Esophagus squamous epithelium (tissue), 5 donors: ENCODE measurements around the gene TBC1D5. TPM values are rescaled to one million over a fixed set of nuclear protein-coding genes. Genes with fewer than 3 reads are reported as not detected.
A peak's percentile ranks its signal among the peaks of the same experiment; 100 is the strongest.

Source experiments
- DNase-seq: peaks from one replicate; lab custom pipeline; 2025; lab: John Stamatoyannopoulos, UW
- H3K27ac ChIP-seq, 4 donors: fragments of 200-600 bp; sonication (generic); one replicate each; pipeline ENCODE4 v1.5.1; 2016 to 2019; ENCODE audit warnings: mild to moderate bottlenecking in 1 of 4
- H3K27me3 ChIP-seq, 4 donors: fragments of 200-600 bp; sonication (generic); 1 replicate in 3 of 4; 2 replicates in 1 of 4; pipeline versions ENCODE4 v1.5.1 to v1.6.0; 2017 to 2021; ENCODE audit warnings: antibody characterized with exemption in 1 of 4
- H3K36me3 ChIP-seq, 3 donors: fragments of 200-600 bp; sonication (generic); one replicate each; pipeline ENCODE4 v1.5.1; 2016 to 2019
- H3K4me1 ChIP-seq, 3 donors: fragments of 200-600 bp; sonication (generic); one replicate each; pipeline ENCODE4 v1.5.1; 2017 to 2019
- H3K4me3 ChIP-seq, 4 donors: fragments of 200-600 bp; sonication (generic); 1 replicate in 3 of 4; 2 replicates in 1 of 4; pipeline ENCODE4 v1.5.1; 2016 to 2019; ENCODE audit warnings: mild to moderate bottlenecking in 2 of 4, moderate library complexity in 1 of 4
- H3K9me3 ChIP-seq, 3 donors: fragments of 200-600 bp; sonication (generic); one replicate each; pipeline ENCODE4 v1.5.1; 2016 to 2019
- POLR2A ChIP-seq, 4 donors: fragments of 450-650 bp; IDR thresholded peaks; one replicate each; pipeline ENCODE4 v1.6.1; 2017; ENCODE audit warnings: antibody characterized with exemption in 4 of 4, mild to moderate bottlenecking in 4 of 4, moderate library complexity in 3 of 4
- WGBS, 2 donors: methylation state at CpG; one replicate each; pipeline ENCODE4 v1.1.5; 2018; 5-methylcytosine and 5-hydroxymethylcytosine counted together
- intact Hi-C: fragments of 100-400 bp; cut with DNase I; formaldehyde crosslinking; loops from one replicate; pipeline ENCODE4 v1.15.0; 2022
- total RNA-seq, 4 donors: library from RNA; depleted of rRNA; stranded (reverse); fragments of >200 nt; gene quantifications; one replicate each; pipeline ENCODE4 v1.1.0, GENCODE V29; 2016
- TF ChIP-seq, protein P1 (sequence below), 6 experiments: fragments of 450-650 bp in 4 of 6; fragments of 200-600 bp in 2 of 6; sonication (generic) in 2 of 6; IDR thresholded peaks; one replicate each; pipeline ENCODE4 v1.5.1; 2016 to 2019; ENCODE audit warnings: antibody characterized with exemption in 6 of 6, mild to moderate bottlenecking in 4 of 6, moderate library complexity in 4 of 6
- donor health status: DM: yes; HTN: yes; CAD: no.

Gene TBC1D5
- total RNA-seq, 4 donors from 2014 or later, result 32.8 to 56.1 (median 39.9) TPM

- intact Hi-C loops, result no loop called here
- no peak for DNase-seq
- H3K4me1 ChIP-seq, result peaks cover 0 to 20% (median 7%) of the 10 kb centered on the region in 3 donors
- H3K27ac ChIP-seq, result no peak overlapping the region
- no peaks in the 10 kb centered on the region for H3K27me3 ChIP-seq
- TF ChIP-seq, protein P1, sequence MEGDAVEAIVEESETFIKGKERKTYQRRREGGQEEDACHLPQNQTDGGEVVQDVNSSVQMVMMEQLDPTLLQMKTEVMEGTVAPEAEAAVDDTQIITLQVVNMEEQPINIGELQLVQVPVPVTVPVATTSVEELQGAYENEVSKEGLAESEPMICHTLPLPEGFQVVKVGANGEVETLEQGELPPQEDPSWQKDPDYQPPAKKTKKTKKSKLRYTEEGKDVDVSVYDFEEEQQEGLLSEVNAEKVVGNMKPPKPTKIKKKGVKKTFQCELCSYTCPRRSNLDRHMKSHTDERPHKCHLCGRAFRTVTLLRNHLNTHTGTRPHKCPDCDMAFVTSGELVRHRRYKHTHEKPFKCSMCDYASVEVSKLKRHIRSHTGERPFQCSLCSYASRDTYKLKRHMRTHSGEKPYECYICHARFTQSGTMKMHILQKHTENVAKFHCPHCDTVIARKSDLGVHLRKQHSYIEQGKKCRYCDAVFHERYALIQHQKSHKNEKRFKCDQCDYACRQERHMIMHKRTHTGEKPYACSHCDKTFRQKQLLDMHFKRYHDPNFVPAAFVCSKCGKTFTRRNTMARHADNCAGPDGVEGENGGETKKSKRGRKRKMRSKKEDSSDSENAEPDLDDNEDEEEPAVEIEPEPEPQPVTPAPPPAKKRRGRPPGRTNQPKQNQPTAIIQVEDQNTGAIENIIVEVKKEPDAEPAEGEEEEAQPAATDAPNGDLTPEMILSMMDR (IDR thresholded peaks at IDR 0.05), result no peak
- TF ChIP-seq POLR2A (IDR thresholded peaks at IDR 0.05), result no peak
- 78 to 85% methylated on average over 6 of the region's 6 CpGs for WGBS, 2 donors
- H3K4me3 ChIP-seq, result no peak overlapping the region
- H3K36me3 ChIP-seq, result no peaks in the 10 kb centered on the region
- H3K9me3 ChIP-seq, result no peaks in the 10 kb centered on the region
Observed at GRCh38 chr3:17747174-17747889, 4.9 kb upstream of the TBC1D5 start.

- Histone ChIP-seq H3K9me3 (no peaks in the 10 kb centered on the region), H3K4me3 (no peak overlapping the region), H3K27ac (no peak overlapping the region), H3K4me1 (peaks cover 0 to 27% (median 12%) of the 10 kb centered on the region in 3 donors), H3K27me3 (no peaks in the 10 kb centered on the region), H3K36me3 (no peaks in the 10 kb centered on the region)
- DNase-seq, result no peak
- TF ChIP-seq POLR2A (IDR thresholded peaks at IDR 0.05), result no peak
- TF ChIP-seq, protein P1 (IDR thresholded peaks at IDR 0.05), result no peak
- intact Hi-C loops, result no loop called here
- 68 to 74% methylated on average over 2 of the region's 2 CpGs for WGBS, 2 donors
Observed at GRCh38 chr3:17745894-17746293, 3.5 kb upstream of the TBC1D5 start.

DNA sequence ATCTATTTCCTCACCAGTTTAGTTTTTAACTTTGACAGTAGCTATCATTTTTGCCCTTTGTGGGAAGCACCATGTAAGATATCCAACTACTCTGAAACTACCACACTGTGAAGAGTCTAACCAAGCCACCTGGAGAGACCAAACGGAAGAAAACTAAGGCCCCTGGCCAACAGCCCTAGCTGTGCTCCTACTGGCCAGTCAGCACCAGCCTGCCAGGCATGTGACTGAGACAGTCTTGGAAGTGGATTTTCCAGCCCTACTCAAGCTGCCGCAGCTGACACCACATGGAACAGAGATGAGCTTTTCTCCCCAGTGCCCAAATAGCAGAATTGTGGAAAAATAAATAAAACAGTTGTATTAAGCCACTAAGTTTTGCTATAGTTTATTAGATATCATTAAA lies 2.9 kb upstream of the TBC1D5 start:
- Histone ChIP-seq H3K27ac (no peak overlapping the region), H3K27me3 (no peaks in the 10 kb centered on the region), H3K36me3 (no peaks in the 10 kb centered on the region), H3K4me1 (peaks cover 0 to 33% (median 15%) of the 10 kb centered on the region in 3 donors), H3K9me3 (no peaks in the 10 kb centered on the region), H3K4me3 (no peak overlapping the region)
- intact Hi-C loops, result no loop called here
- DNase-seq, result no peak
- TF ChIP-seq, protein P1 (IDR thresholded peaks at IDR 0.05), result no peak
- TF ChIP-seq POLR2A (IDR thresholded peaks at IDR 0.05), result no peak
- 58 to 75% methylated on average over 2 of the region's 2 CpGs for WGBS, 2 donors

DNA sequence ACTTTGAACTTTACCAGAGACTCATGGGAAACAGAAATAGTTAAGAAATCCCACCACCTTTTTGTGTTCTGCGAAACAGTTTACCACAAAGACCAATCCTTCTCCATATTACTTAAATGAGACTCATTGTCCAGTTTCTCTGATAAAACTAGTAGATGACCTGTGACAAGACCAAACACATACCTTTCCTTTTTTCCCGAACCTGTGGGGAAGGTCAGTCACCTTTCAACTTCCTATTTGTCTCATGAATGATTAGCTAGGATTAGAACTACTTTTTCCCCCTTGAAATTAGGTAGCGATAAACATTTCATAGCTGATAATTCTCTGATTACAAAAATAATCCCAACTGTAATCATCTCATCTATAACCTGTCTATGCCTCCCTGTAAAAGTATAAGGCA lies 2.3 kb upstream of the TBC1D5 start:
- TF ChIP-seq, protein P1 (IDR thresholded peaks at IDR 0.05), result no peak
- TF ChIP-seq POLR2A (IDR thresholded peaks at IDR 0.05), result no peak
- intact Hi-C loops, result no loop called here
- no peaks in the 10 kb centered on the region for H3K36me3 ChIP-seq
- WGBS, 2 donors, result 71 to 90% methylated on average over 3 of the region's 3 CpGs
- H3K4me1 ChIP-seq, result peaks cover 0 to 34% (median 19%) of the 10 kb centered on the region in 3 donors
- no peaks in the 10 kb centered on the region for H3K27me3 ChIP-seq
- no peak for DNase-seq
- H3K4me3 ChIP-seq, result no peak overlapping the region
- H3K27ac ChIP-seq, result no peak overlapping the region
- H3K9me3 ChIP-seq, result no peaks in the 10 kb centered on the region

DNA sequence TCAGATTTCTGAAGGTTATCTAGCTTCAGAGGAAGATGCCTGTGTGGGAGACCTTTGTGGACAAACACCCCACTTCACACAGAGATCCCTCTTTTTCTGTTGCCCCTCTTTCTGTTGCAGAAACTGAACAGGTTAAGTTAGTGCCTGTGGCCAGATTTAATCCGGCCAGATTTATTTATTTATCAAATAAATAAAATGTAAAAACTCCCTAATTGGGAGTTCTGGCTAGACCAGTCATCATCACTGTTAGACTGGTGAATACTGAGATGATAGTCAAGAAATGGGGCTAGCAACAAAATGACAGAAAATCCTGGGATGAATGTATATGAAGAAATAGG lies 1.2 kb upstream of the TBC1D5 start:
- no peak for DNase-seq
- Histone ChIP-seq H3K4me3 (no peak overlapping the region), H3K27ac (peak overlapping the region in 3 of 4 donors; percentile 99 to 100 (median 99)), H3K36me3 (no peaks in the 10 kb centered on the region), H3K27me3 (no peaks in the 10 kb centered on the region), H3K9me3 (no peaks in the 10 kb centered on the region), H3K4me1 (peaks cover 0 to 38% (median 25%) of the 10 kb centered on the region in 3 donors)
- 33 to 50% methylated on average over 1 of the region's 1 CpG for WGBS, 2 donors
- intact Hi-C loops, result no loop called here
- TF ChIP-seq POLR2A (IDR thresholded peaks at IDR 0.05), result no peak
- TF ChIP-seq, protein P1 (IDR thresholded peaks at IDR 0.05), result no peak
